Sigmoid colon (tissue), 7 donors: ENCODE measurements around the gene IMMP2L. TPM values are rescaled to one million over a fixed set of nuclear protein-coding genes. Genes with fewer than 3 reads are reported as not detected.

Experiments used
- DNase-seq: peaks from one replicate; pipeline ENCODE4 v3.0.0-alpha.2; 2019
- H3K27ac ChIP-seq, 4 donors: fragments of 200-600 bp; sonication (generic); one replicate each; pipeline ENCODE4 v1.5.1; 2016 to 2019; ENCODE audit warnings: mild to moderate bottlenecking in 1 of 4
- H3K27me3 ChIP-seq, 3 donors: fragments of 200-600 bp; sonication (generic); one replicate each; pipeline ENCODE4 v1.5.1; 2019; ENCODE audit warnings: mild to moderate bottlenecking in 1 of 3
- H3K36me3 ChIP-seq, 4 donors: fragments of 200-600 bp; sonication (generic); one replicate each; pipeline ENCODE4 v1.5.1; 2016 to 2019
- H3K4me1 ChIP-seq, 4 donors: fragments of 200-600 bp; sonication (generic); one replicate each; pipeline ENCODE4 v1.5.1; 2017 to 2019
- H3K4me3 ChIP-seq, 4 donors: fragments of 200-600 bp; sonication (generic); one replicate each; pipeline ENCODE4 v1.5.1; 2017 to 2019; ENCODE audit warnings: mild to moderate bottlenecking in 2 of 4, moderate library complexity in 1 of 4
- H3K9me3 ChIP-seq, 4 donors: fragments of 200-600 bp in 3 of 4; sonication (generic) in 3 of 4; one replicate each; pipeline versions ENCODE4 v1.5.1 to v1.6.1; 2013 to 2019
- CTCF ChIP-seq, 4 experiments: fragments of 450-650 bp in 3 of 4; fragments of 200-600 bp in 1 of 4; IDR thresholded peaks; one replicate each; pipeline ENCODE4 v1.5.1; 2016 to 2019; ENCODE audit warnings: antibody characterized with exemption in 4 of 4, mild to moderate bottlenecking in 3 of 4, moderate library complexity in 2 of 4
- EP300 ChIP-seq, 4 donors: sonication (generic); formaldehyde crosslinking; IDR thresholded peaks; one replicate each; pipeline ENCODE4 v1.6.1; 2017; ENCODE audit warnings: antibody characterized with exemption in 4 of 4
- POLR2A ChIP-seq, 2 donors: fragments of 450-650 bp; IDR thresholded peaks; one replicate each; pipeline ENCODE4 v1.6.1; 2016; ENCODE audit warnings: antibody characterized with exemption in 2 of 2, mild to moderate bottlenecking in 2 of 2, moderate library complexity in 2 of 2
- POLR2AphosphoS5 ChIP-seq, 4 donors: sonication (generic); formaldehyde crosslinking; IDR thresholded peaks; one replicate each; pipeline ENCODE4 v1.6.1; 2017; ENCODE audit warnings: antibody characterized with exemption in 4 of 4
- WGBS, 2 donors: extraction: QIAGEN DNeasy Blood & Tissue Kit; methylation state at CpG; one replicate each; pipeline ENCODE4 v1.1.7; 2013; 5-methylcytosine and 5-hydroxymethylcytosine counted together
- intact Hi-C: fragments of 100-400 bp; cut with DNase I; formaldehyde crosslinking; loops from one replicate; pipeline ENCODE4 v1.15.1; 2023
- polyA plus RNA-seq, 3 donors: library from polyadenylated mRNA; stranded (reverse); fragments of 200-250 nt; gene quantifications; one replicate each; pipeline ENCODE4 v1.2.3, GENCODE V29; 2013
- total RNA-seq, 4 donors: library from RNA; depleted of rRNA; stranded (reverse); fragments of >200 nt; gene quantifications; one replicate each; pipeline ENCODE4 v1.1.0, GENCODE V29; 2016
- donor health status: healthy with polysubstance abuse.
- donor health status: Bipolar disorder and iron deficiency.
- donor health status: healthy.

The IMMP2L gene
- total and polyA plus RNA-seq, 7 donors = 2.5 to 57.9 (median 18.5) TPM

- TF ChIP-seq EP300 (IDR thresholded peaks at IDR 0.05) (no peak), POLR2AphosphoS5 (IDR thresholded peaks at IDR 0.05) (no peak)
- intact Hi-C loops = no loop called here
- WGBS, 2 donors = 70 to 72% methylated on average over 4 of the region's 4 CpGs
Observed at GRCh38 chr7:110905773-110906566, 656.3 kb downstream of the IMMP2L start.

GRCh38 chr7:110898516-110898915 is 663.8 kb downstream of the IMMP2L start:
- no peaks in the 10 kb centered on the region for H3K36me3 ChIP-seq

More at GRCh38 chr7:110905773-110906566, 656.3 kb downstream of the IMMP2L start:
- Histone ChIP-seq H3K4me1 (no peaks in the 10 kb centered on the region), H3K27ac (no peak overlapping the region), H3K27me3 (no peaks in the 10 kb centered on the region), H3K4me3 (no peak overlapping the region), H3K9me3 (no peaks in the 10 kb centered on the region), H3K36me3 (no peaks in the 10 kb centered on the region)
- no peak for DNase-seq

GRCh38 chr7:110897538-110897937 is 664.8 kb downstream of the IMMP2L start:
- Histone ChIP-seq H3K36me3 (no peaks in the 10 kb centered on the region), H3K9me3 (no peaks in the 10 kb centered on the region), H3K4me1 (no peaks in the 10 kb centered on the region), H3K4me3 (no peak overlapping the region), H3K27ac (no peak overlapping the region), H3K27me3 (no peaks in the 10 kb centered on the region)
- WGBS, 2 donors = 85 to 91% methylated on average over 1 of the region's 1 CpG
- no peak for DNase-seq
- intact Hi-C loops = no loop called here
- TF ChIP-seq EP300 (IDR thresholded peaks at IDR 0.05) = no peak
- no peak for TF ChIP-seq POLR2A (IDR thresholded peaks at IDR 0.05)
- TF ChIP-seq POLR2AphosphoS5 (IDR thresholded peaks at IDR 0.05) = no peak
- no peak for TF ChIP-seq CTCF (IDR thresholded peaks at IDR 0.05)

More at GRCh38 chr7:110898516-110898915, 663.8 kb downstream of the IMMP2L start:
- TF ChIP-seq EP300 (IDR thresholded peaks at IDR 0.05) (no peak), POLR2AphosphoS5 (IDR thresholded peaks at IDR 0.05) (no peak), POLR2A (IDR thresholded peaks at IDR 0.05) (no peak), CTCF (IDR thresholded peaks at IDR 0.05) (no peak)
- H3K4me1 ChIP-seq = no peaks in the 10 kb centered on the region
- H3K9me3 ChIP-seq = no peaks in the 10 kb centered on the region
- H3K27ac ChIP-seq = no peak overlapping the region
- H3K4me3 ChIP-seq = no peak overlapping the region
- no peak for DNase-seq
- intact Hi-C loops = no loop called here
- no peaks in the 10 kb centered on the region for H3K27me3 ChIP-seq

GRCh38 chr7:110894111-110894510 is 668.2 kb downstream of the IMMP2L start:
- Histone ChIP-seq H3K4me1 (no peaks in the 10 kb centered on the region), H3K9me3 (no peaks in the 10 kb centered on the region), H3K4me3 (no peak overlapping the region), H3K27me3 (no peaks in the 10 kb centered on the region), H3K36me3 (no peaks in the 10 kb centered on the region), H3K27ac (no peak overlapping the region)
- intact Hi-C loops = no loop called here
- 93 to 94% methylated on average over 1 of the region's 1 CpG for WGBS, 2 donors
- TF ChIP-seq CTCF (IDR thresholded peaks at IDR 0.05) (no peak), POLR2A (IDR thresholded peaks at IDR 0.05) (no peak), POLR2AphosphoS5 (IDR thresholded peaks at IDR 0.05) (no peak), EP300 (IDR thresholded peaks at IDR 0.05) (no peak)
- no peak for DNase-seq

- H3K27me3 ChIP-seq = no peaks in the 10 kb centered on the region
- no peak for DNase-seq
- intact Hi-C loops = no loop called here
Observed at GRCh38 chr7:110891197-110891596, 671.1 kb downstream of the IMMP2L start.

More at GRCh38 chr7:110891197-110891596, 671.1 kb downstream of the IMMP2L start:
- no peaks in the 10 kb centered on the region for H3K4me1 ChIP-seq
- H3K27ac ChIP-seq = no peak overlapping the region
- no peaks in the 10 kb centered on the region for H3K9me3 ChIP-seq
- TF ChIP-seq EP300 (IDR thresholded peaks at IDR 0.05) (no peak), POLR2A (IDR thresholded peaks at IDR 0.05) (no peak), CTCF (IDR thresholded peaks at IDR 0.05) (no peak), POLR2AphosphoS5 (IDR thresholded peaks at IDR 0.05) (no peak)
- H3K36me3 ChIP-seq = no peaks in the 10 kb centered on the region
- H3K4me3 ChIP-seq = no peak overlapping the region
- 92 to 95% methylated on average over 2 of the region's 2 CpGs for WGBS, 2 donors
